ENCODE data around the gene WNK3.

Gene WNK3

GRCh38 chrX:54248309-54248708, 109.5 kb downstream of the WNK3 start:
- H4K20me1 ChIP-seq (ENCODE audit: insufficient read depth, low read length): no peaks in the 10 kb centered on the region
- no peaks in the 10 kb centered on the region for H3K27me3 ChIP-seq (ENCODE audit: low read depth, low read length)
- H3K4me1 ChIP-seq (ENCODE audit: low read length): no peaks in the 10 kb centered on the region
- H3K36me3 ChIP-seq (replicated peaks; ENCODE audit: low read depth, low read length): no peaks in the 10 kb centered on the region
- H2AFZ ChIP-seq (ENCODE audit: low read depth, low read length): no peak overlapping the region
- peak; percentile 37 for TF ChIP-seq CTCF (IDR thresholded peaks at IDR 0.05; ENCODE audit: low read depth, low read length)
- no peak for TF ChIP-seq EZH2phosphoT487 (IDR thresholded peaks at IDR 0.05; ENCODE audit: low read depth)
- H3K79me2 ChIP-seq (ENCODE audit: low read length): no peaks in the 10 kb centered on the region
- no peak overlapping the region for H3K9ac ChIP-seq (ENCODE audit: low read length)
- no peak overlapping the region for H3K4me2 ChIP-seq (ENCODE audit: low read length)
- no peak overlapping the region for H3K27ac ChIP-seq (ENCODE audit: low read length)
- no peaks in the 10 kb centered on the region for H3K9me3 ChIP-seq (ENCODE audit: insufficient read depth, low read length)
- no peak overlapping the region for H3K4me3 ChIP-seq (ENCODE audit: low read length)

- Histone ChIP-seq H3K4me3 (ENCODE audit: low read length) (no peak overlapping the region), H3K4me1 (ENCODE audit: low read length) (no peaks in the 10 kb centered on the region), H4K20me1 (ENCODE audit: insufficient read depth, low read length) (no peaks in the 10 kb centered on the region), H3K27ac (ENCODE audit: low read length) (no peak overlapping the region), H2AFZ (ENCODE audit: low read depth, low read length) (no peak overlapping the region), H3K9ac (ENCODE audit: low read length) (no peak overlapping the region), H3K36me3 (replicated peaks; ENCODE audit: low read depth, low read length) (no peaks in the 10 kb centered on the region), H3K9me3 (ENCODE audit: insufficient read depth, low read length) (no peaks in the 10 kb centered on the region), H3K27me3 (ENCODE audit: low read depth, low read length) (no peaks in the 10 kb centered on the region), H3K4me2 (ENCODE audit: low read length) (no peak overlapping the region), H3K79me2 (ENCODE audit: low read length) (no peaks in the 10 kb centered on the region)
- no peak for TF ChIP-seq EZH2phosphoT487 (IDR thresholded peaks at IDR 0.05; ENCODE audit: low read depth)
- TF ChIP-seq CTCF (IDR thresholded peaks at IDR 0.05; ENCODE audit: low read depth, low read length): no peak
Measured at GRCh38 chrX:54246866-54247265, 111.0 kb downstream of the WNK3 start.

- Histone ChIP-seq H3K79me2 (ENCODE audit: low read length) (no peaks in the 10 kb centered on the region), H3K27me3 (ENCODE audit: low read depth, low read length) (0 out of 2 replicates have a peak, but pooled peaks cover 2% of the 10 kb centered on the region), H3K9me3 (ENCODE audit: insufficient read depth, low read length) (no peaks in the 10 kb centered on the region), H3K4me3 (ENCODE audit: low read length) (no peak overlapping the region), H3K4me2 (ENCODE audit: low read length) (no peak overlapping the region), H3K4me1 (ENCODE audit: low read length) (no peaks in the 10 kb centered on the region), H3K36me3 (replicated peaks; ENCODE audit: low read depth, low read length) (no peaks in the 10 kb centered on the region), H4K20me1 (ENCODE audit: insufficient read depth, low read length) (no peaks in the 10 kb centered on the region), H3K27ac (ENCODE audit: low read length) (no peak overlapping the region), H2AFZ (ENCODE audit: low read depth, low read length) (no peak overlapping the region), H3K9ac (ENCODE audit: low read length) (no peak overlapping the region)
- TF ChIP-seq EZH2phosphoT487 (IDR thresholded peaks at IDR 0.05; ENCODE audit: low read depth) (no peak), CTCF (IDR thresholded peaks at IDR 0.05; ENCODE audit: low read depth, low read length) (no peak)
Measured at GRCh38 chrX:54238588-54238987, 119.3 kb downstream of the WNK3 start.

GRCh38 chrX:54237014-54237413, 120.8 kb downstream of the WNK3 start:
- TF ChIP-seq CTCF (IDR thresholded peaks at IDR 0.05; ENCODE audit: low read depth, low read length) (no peak), EZH2phosphoT487 (IDR thresholded peaks at IDR 0.05; ENCODE audit: low read depth) (no peak)
- H3K4me2 ChIP-seq (ENCODE audit: low read length): no peak overlapping the region
- H3K9me3 ChIP-seq (ENCODE audit: insufficient read depth, low read length): no peaks in the 10 kb centered on the region
- H3K79me2 ChIP-seq (ENCODE audit: low read length): no peaks in the 10 kb centered on the region
- no peak overlapping the region for H2AFZ ChIP-seq (ENCODE audit: low read depth, low read length)
- no peaks in the 10 kb centered on the region for H4K20me1 ChIP-seq (ENCODE audit: insufficient read depth, low read length)
- no peak overlapping the region for H3K4me3 ChIP-seq (ENCODE audit: low read length)
- no peak overlapping the region for H3K27ac ChIP-seq (ENCODE audit: low read length)
- H3K9ac ChIP-seq (ENCODE audit: low read length): no peak overlapping the region
- 0 out of 2 replicates have a peak, but pooled peaks cover 2% of the 10 kb centered on the region for H3K27me3 ChIP-seq (ENCODE audit: low read depth, low read length)
- H3K36me3 ChIP-seq (replicated peaks; ENCODE audit: low read depth, low read length): no peaks in the 10 kb centered on the region
- H3K4me1 ChIP-seq (ENCODE audit: low read length): no peaks in the 10 kb centered on the region

All from OCI-LY3 (cell line).